Suprapubic skin (tissue), 4 donors: ENCODE data around the gene C11orf21. TPM values are rescaled to one million over a fixed set of nuclear protein-coding genes. Genes with fewer than 3 reads are reported as not detected.

Source experiments
- DNase-seq, 2 donors: peaks; one replicate each; pipeline ENCODE4 v3.0.0-alpha.2; 2019; ENCODE audit warnings: low spot score in 2 of 2
- H3K27ac ChIP-seq: fragments of 200-600 bp; sonication (generic); one replicate; pipeline ENCODE4 v1.5.1; 2019
- H3K27me3 ChIP-seq: fragments of 200-600 bp; sonication (generic); one replicate; pipeline ENCODE4 v1.5.1; 2019
- H3K36me3 ChIP-seq: fragments of 200-600 bp; sonication (generic); one replicate; pipeline ENCODE4 v1.5.1; 2019
- H3K4me1 ChIP-seq: fragments of 200-600 bp; sonication (generic); one replicate; pipeline ENCODE4 v1.5.1; 2019
- H3K4me3 ChIP-seq: fragments of 200-600 bp; sonication (generic); one replicate; pipeline ENCODE4 v1.5.1; 2019; ENCODE audit warnings: mild to moderate bottlenecking
- H3K9me3 ChIP-seq: fragments of 200-600 bp; sonication (generic); one replicate; pipeline ENCODE4 v1.5.1; 2019
- EP300 ChIP-seq: sonication (generic); formaldehyde crosslinking; IDR thresholded peaks from one replicate; pipeline ENCODE4 v1.6.1; 2017; ENCODE audit warnings: antibody characterized with exemption
- POLR2A ChIP-seq, 2 donors: fragments of 450-650 bp; IDR thresholded peaks; one replicate each; pipeline ENCODE4 v1.6.1; 2017; ENCODE audit warnings: antibody characterized with exemption in 2 of 2, mild to moderate bottlenecking in 2 of 2, moderate library complexity in 2 of 2
- POLR2AphosphoS5 ChIP-seq, 3 donors: sonication (generic); formaldehyde crosslinking; IDR thresholded peaks; one replicate each; pipeline ENCODE4 v1.6.1; 2017; ENCODE audit warnings: antibody characterized with exemption in 3 of 3
- WGBS: methylation state at CpG from one replicate; pipeline ENCODE4 v1.1.5; 2018; 5-methylcytosine and 5-hydroxymethylcytosine counted together
- total RNA-seq, 4 donors: library from RNA; depleted of rRNA; stranded (reverse); fragments of >200 nt; gene quantifications; one replicate each; pipeline ENCODE4 v1.1.0, GENCODE V29; 2016
- TF ChIP-seq, protein P1 (sequence below), 2 donors: fragments of 200-600 bp in 1 of 2; fragments of 450-650 bp in 1 of 2; sonication (generic) in 1 of 2; IDR thresholded peaks; one replicate each; pipeline ENCODE4 v1.5.1; 2016 to 2019; ENCODE audit warnings: antibody characterized with exemption in 2 of 2, mild to moderate bottlenecking in 1 of 2, moderate library complexity in 1 of 2

The C11orf21 gene
- total RNA-seq, 4 donors from 2014 or later, result 1.2 to 2.5 TPM; not detected in 2

DNA sequence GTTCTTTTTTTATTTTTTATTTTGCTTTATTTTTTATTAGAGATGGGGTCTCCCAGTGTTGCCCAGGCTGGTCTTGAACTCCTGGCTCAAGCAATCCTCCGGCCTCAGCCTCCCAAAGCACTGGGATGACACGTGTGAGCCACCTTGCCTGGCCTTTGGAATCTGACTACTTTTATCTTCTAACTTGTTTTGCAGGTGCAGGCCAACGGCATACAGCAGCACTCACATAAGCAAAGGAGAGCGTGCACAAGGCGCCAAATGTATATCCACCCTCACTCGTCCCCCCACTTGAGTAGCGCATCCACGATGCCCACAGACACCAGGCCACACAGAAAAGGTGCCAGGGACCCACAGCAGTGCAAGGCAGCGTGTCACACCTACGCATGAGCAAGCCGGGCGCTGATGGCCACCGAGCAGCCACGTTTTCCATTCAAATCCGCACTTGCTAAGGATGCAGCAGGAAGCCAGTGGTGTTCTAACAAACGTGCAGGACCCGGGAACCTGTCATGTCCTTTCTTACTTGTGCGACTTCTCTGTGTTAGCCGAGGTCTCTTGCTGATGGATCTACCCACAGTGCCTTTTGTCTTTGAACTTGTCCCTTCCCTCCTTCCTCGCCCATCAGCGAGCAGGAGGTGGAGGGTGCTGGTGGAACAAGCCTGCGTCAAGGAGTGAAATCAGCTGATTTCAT is 37.2 kb downstream of the C11orf21 start:
- H3K9me3 ChIP-seq, result no peaks in the 10 kb centered on the region
- H3K4me1 ChIP-seq, result peaks cover 39% of the 10 kb centered on the region
- DNase-seq, result no peak
- 90% methylated on average over 22 of the region's 22 CpGs for WGBS
- no peak for TF ChIP-seq EP300
- no peak for TF ChIP-seq POLR2AphosphoS5 (IDR thresholded peaks at IDR 0.05)
- no peak for TF ChIP-seq POLR2A (IDR thresholded peaks at IDR 0.05)
- TF ChIP-seq, protein P1, sequence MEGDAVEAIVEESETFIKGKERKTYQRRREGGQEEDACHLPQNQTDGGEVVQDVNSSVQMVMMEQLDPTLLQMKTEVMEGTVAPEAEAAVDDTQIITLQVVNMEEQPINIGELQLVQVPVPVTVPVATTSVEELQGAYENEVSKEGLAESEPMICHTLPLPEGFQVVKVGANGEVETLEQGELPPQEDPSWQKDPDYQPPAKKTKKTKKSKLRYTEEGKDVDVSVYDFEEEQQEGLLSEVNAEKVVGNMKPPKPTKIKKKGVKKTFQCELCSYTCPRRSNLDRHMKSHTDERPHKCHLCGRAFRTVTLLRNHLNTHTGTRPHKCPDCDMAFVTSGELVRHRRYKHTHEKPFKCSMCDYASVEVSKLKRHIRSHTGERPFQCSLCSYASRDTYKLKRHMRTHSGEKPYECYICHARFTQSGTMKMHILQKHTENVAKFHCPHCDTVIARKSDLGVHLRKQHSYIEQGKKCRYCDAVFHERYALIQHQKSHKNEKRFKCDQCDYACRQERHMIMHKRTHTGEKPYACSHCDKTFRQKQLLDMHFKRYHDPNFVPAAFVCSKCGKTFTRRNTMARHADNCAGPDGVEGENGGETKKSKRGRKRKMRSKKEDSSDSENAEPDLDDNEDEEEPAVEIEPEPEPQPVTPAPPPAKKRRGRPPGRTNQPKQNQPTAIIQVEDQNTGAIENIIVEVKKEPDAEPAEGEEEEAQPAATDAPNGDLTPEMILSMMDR (IDR thresholded peaks at IDR 0.05), result no peak
- peaks cover 27% of the 10 kb centered on the region for H3K27me3 ChIP-seq
- H3K4me3 ChIP-seq, result no peak overlapping the region
- H3K36me3 ChIP-seq, result no peaks in the 10 kb centered on the region
- no peak overlapping the region for H3K27ac ChIP-seq

DNA sequence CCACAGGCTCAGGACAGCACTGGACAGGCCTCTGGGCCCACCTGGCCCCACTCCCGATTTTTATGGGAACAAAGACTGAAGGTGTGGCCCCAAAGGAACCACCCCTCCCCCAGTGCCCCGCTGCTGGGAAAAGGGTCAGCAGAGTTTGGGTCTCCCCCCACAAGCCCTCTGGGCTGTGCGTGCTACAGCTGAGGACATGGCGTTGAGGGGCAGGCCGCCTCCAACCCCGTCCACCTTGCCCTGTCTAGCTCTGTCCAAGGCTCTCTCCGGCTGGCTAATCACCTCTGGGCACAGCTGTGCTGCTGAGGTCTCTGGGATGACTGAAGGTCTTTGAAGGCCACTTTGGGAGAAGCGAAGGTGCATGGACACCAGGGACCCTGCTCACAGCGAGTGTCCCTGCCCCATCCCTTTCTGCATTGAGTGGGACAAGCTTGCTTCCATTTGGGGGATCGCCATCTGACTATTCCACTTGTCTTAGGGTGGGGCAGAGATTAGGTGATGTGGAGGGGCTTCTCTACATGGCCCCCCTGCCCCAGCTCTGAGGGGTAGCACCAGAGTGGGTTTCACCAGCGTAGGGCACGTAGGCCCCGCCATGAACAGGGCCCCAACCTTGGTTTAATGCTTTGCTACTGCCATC is 37.9 kb downstream of the C11orf21 start:
- 94% methylated on average over 6 of the region's 13 CpGs for WGBS
- DNase-seq, result no peak
- Histone ChIP-seq H3K4me3 (no peak overlapping the region), H3K9me3 (no peaks in the 10 kb centered on the region), H3K27me3 (peaks cover 21% of the 10 kb centered on the region), H3K27ac (no peak overlapping the region), H3K36me3 (no peaks in the 10 kb centered on the region), H3K4me1 (peaks cover 38% of the 10 kb centered on the region)
- TF ChIP-seq POLR2A (IDR thresholded peaks at IDR 0.05) (no peak), POLR2AphosphoS5 (IDR thresholded peaks at IDR 0.05) (no peak), EP300 (no peak)
- TF ChIP-seq, protein P1 (IDR thresholded peaks at IDR 0.05), result no peak

DNA sequence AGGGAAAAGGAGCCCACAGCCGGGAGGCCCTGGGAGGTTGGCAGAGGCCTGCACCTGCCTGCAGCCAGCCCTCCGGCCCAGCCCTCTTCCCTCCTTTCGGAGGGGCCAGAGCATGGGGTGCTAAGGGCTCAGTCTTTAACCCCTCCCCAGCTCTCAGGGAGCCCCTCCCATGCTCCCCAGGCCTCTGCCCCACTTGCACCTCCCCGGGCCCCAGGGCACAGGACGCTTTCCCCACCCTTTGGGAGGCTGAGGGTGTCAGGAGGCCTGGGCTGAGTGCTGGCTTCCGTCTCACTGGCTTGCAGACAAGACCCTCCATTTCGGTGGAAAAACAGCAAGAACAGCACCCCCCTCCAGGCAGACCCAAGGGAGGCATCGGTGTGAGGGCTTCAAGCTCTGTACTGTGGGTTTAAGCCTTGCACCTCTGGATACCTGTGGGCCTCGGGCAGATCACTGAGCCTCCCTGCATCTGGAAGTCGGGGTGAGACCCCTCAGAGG is 38.6 kb downstream of the C11orf21 start:
- Histone ChIP-seq H3K4me1 (peaks cover 33% of the 10 kb centered on the region), H3K4me3 (no peak overlapping the region), H3K27me3 (peaks cover 14% of the 10 kb centered on the region), H3K9me3 (no peaks in the 10 kb centered on the region), H3K27ac (no peak overlapping the region), H3K36me3 (no peaks in the 10 kb centered on the region)
- no peak for DNase-seq
- 58% methylated on average over 7 of the region's 10 CpGs for WGBS
- TF ChIP-seq POLR2AphosphoS5 (IDR thresholded peaks at IDR 0.05) (no peak), POLR2A (IDR thresholded peaks at IDR 0.05) (no peak), EP300 (no peak)
- TF ChIP-seq, protein P1 (IDR thresholded peaks at IDR 0.05), result no peak

DNA sequence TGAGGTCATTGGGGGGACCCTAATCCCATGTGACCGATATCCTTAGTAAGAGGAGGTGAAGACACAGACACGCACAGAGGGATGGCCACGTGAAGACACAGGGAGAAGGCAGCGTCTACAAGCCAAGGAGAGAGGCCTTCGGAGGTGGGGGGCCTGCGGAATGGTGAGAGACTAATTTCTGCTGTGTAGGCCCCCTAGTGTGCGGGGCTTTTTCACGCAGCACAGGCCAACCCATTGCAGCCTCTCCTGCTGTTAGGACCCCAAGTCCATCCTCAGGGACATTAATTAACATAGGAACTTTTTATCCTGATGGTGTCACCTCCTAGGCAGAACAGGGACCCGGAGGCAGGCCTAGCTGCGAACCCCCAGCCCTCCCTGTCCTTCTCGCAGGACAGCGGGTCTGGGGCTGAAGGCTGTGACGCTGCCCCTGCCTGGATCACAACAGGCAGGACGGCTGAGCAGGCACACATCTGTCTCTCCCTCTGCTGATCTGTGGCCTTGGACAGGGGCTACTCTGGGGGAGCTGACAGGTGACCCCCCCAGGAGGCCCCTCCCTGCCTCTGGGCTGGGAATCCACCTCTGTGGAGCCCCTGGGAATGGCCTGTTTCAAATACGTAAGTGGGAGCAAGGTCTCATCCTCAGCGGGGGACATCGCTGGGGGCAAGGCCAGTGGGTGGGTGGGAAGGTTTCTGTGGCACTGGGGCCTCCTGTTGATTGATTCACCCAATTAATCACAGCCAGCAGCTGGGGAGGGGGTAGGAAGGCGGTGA is 39.2 kb downstream of the C11orf21 start:
- Histone ChIP-seq H3K4me1 (peaks cover 31% of the 10 kb centered on the region), H3K27me3 (peaks cover 10% of the 10 kb centered on the region), H3K27ac (no peak overlapping the region), H3K36me3 (no peaks in the 10 kb centered on the region), H3K9me3 (no peaks in the 10 kb centered on the region), H3K4me3 (no peak overlapping the region)
- 80% methylated on average over 12 of the region's 18 CpGs for WGBS
- TF ChIP-seq EP300 (no peak), POLR2AphosphoS5 (IDR thresholded peaks at IDR 0.05) (no peak), POLR2A (IDR thresholded peaks at IDR 0.05) (no peak)
- TF ChIP-seq, protein P1 (IDR thresholded peaks at IDR 0.05), result no peak
- no peak for DNase-seq
